Type B pancreatic cell (in vitro differentiated cells): ENCODE measurements around the gene MEGF6. TPM values are rescaled to one million over a fixed set of nuclear protein-coding genes. Genes with fewer than 3 reads are reported as not detected.

Experiments used
- DNase-seq: peaks from one replicate; pipeline ENCODE4 v3.0.0; 2021; ENCODE audit warnings: mixed read lengths; ENCODE audit not compliant: unreplicated experiment; ENCODE audit errors: extremely low spot score
- H3K27ac Mint-ChIP-seq: 2 replicates; pipeline ENCODE4 v1.8.0; 2021; ENCODE audit warnings: mild to moderate bottlenecking, mixed read lengths
- H3K27me3 Mint-ChIP-seq: 2 replicates; pipeline ENCODE4 v1.8.0; 2021; ENCODE audit warnings: mixed read lengths
- H3K36me3 Mint-ChIP-seq: 2 replicates; pipeline ENCODE4 v1.8.0; 2021; ENCODE audit warnings: mixed read lengths
- H3K4me1 Mint-ChIP-seq: one replicate; pipeline ENCODE4 v1.8.0; 2021; ENCODE audit warnings: mixed read lengths; ENCODE audit not compliant: unreplicated experiment
- H3K4me3 Mint-ChIP-seq: 2 replicates; pipeline ENCODE4 v1.8.0; 2021; ENCODE audit warnings: mild to moderate bottlenecking, mixed read lengths
- H3K9me3 Mint-ChIP-seq: 2 replicates; pipeline ENCODE4 v1.8.0; 2021; ENCODE audit warnings: mixed read lengths
- CTCF ChIP-seq: fragments of 200-600 bp; sonication (generic); conservative IDR thresholded peaks from 2 replicates; pipeline ENCODE4 v1.5.0; 2021; ENCODE audit warnings: antibody characterized with exemption, mild to moderate bottlenecking
- total RNA-seq: library from RNA; stranded (reverse); gene quantifications from 2 replicates; pipeline ENCODE4 v1.2.1, GENCODE V29; 2021; ENCODE audit warnings: low replicate concordance

The MEGF6 gene
- total RNA-seq, 1 donor from 2014 or later = 61.7 TPM

GRCh38 chr1:3614755-3615742 is 3.7 kb upstream of the MEGF6 start:
- Mint-ChIP-seq H3K4me3 (peak overlapping the region; percentile 24), H3K4me1 (peaks cover 35% of the 10 kb centered on the region), H3K9me3 (no peaks in the 10 kb centered on the region), H3K27me3 (peaks cover 19% of the 10 kb centered on the region), H3K27ac (no peak overlapping the region), H3K36me3 (no peaks in the 10 kb centered on the region)
- TF ChIP-seq CTCF = peak; percentile 78
- no peak for DNase-seq

GRCh38 chr1:3612123-3612522 is 815 bp upstream of the MEGF6 start:
- DNase-seq = no peak
- Mint-ChIP-seq H3K27ac (no peak overlapping the region), H3K4me1 (peaks cover 32% of the 10 kb centered on the region), H3K9me3 (no peaks in the 10 kb centered on the region), H3K36me3 (no peaks in the 10 kb centered on the region), H3K27me3 (peaks cover 10% of the 10 kb centered on the region), H3K4me3 (peak overlapping the region; percentile 85)
- TF ChIP-seq CTCF = no peak

- peaks cover 10% of the 10 kb centered on the region for H3K27me3 Mint-ChIP-seq
- no peaks in the 10 kb centered on the region for H3K9me3 Mint-ChIP-seq
- peak overlapping the region; percentile 74 for H3K27ac Mint-ChIP-seq
- TF ChIP-seq CTCF = no peak
- no peak for DNase-seq
- no peaks in the 10 kb centered on the region for H3K36me3 Mint-ChIP-seq
- H3K4me1 Mint-ChIP-seq = peaks cover 32% of the 10 kb centered on the region
- peak overlapping the region; percentile 92 for H3K4me3 Mint-ChIP-seq
Observed at GRCh38 chr1:3610527-3611169, 660 bp downstream of the MEGF6 start.

GRCh38 chr1:3609769-3610526 is 1.4 kb downstream of the MEGF6 start:
- Mint-ChIP-seq H3K4me3 (peak overlapping the region; percentile 92), H3K36me3 (no peaks in the 10 kb centered on the region), H3K9me3 (no peaks in the 10 kb centered on the region), H3K4me1 (peaks cover 29% of the 10 kb centered on the region), H3K27me3 (peaks cover 8% of the 10 kb centered on the region), H3K27ac (peak overlapping the region; percentile 74)
- DNase-seq = no peak
- TF ChIP-seq CTCF = peak; percentile 29

GRCh38 chr1:3609016-3609768 is 2.1 kb downstream of the MEGF6 start:
- DNase-seq = no peak
- Mint-ChIP-seq H3K9me3 (no peaks in the 10 kb centered on the region), H3K4me1 (peaks cover 22% of the 10 kb centered on the region), H3K36me3 (no peaks in the 10 kb centered on the region), H3K4me3 (peak overlapping the region; percentile 92), H3K27me3 (peaks cover 7% of the 10 kb centered on the region), H3K27ac (no peak overlapping the region)
- TF ChIP-seq CTCF = no peak
